ENCODE results near the gene S100A7.
"Not testable (repeated sequence)": the region's sequence is repeated elsewhere in the genome, so short reads cannot be mapped to it uniquely, and the experiment has no call there.

S100A7 gene

GRCh38 chr1:153429266-153430165 is 30.9 kb downstream of the S100A7 start:
- DNase-seq = no peak

- DNase-seq = no peak
Measured at GRCh38 chr1:153428791-153429190, 31.7 kb downstream of the S100A7 start.

GRCh38 chr1:153428073-153428638 is 32.3 kb downstream of the S100A7 start:
- DNase-seq = no peak

- no peak for DNase-seq
Measured at GRCh38 chr1:153426809-153427208, 33.6 kb downstream of the S100A7 start.

- DNase-seq = peak; percentile 23
Measured at GRCh38 chr1:153422450-153423068, 37.9 kb downstream of the S100A7 start.

GRCh38 chr1:153420306-153420705 is 40.1 kb downstream of the S100A7 start:
- no peak for DNase-seq

- DNase-seq = not testable (repeated sequence)
Measured at GRCh38 chr1:153419436-153419793, 41.0 kb downstream of the S100A7 start.

- not testable (repeated sequence) for DNase-seq
Measured at GRCh38 chr1:153418758-153419435, 41.6 kb downstream of the S100A7 start.

- no peak for DNase-seq
Measured at GRCh38 chr1:153417136-153417888, 43.1 kb downstream of the S100A7 start.

- no peak for DNase-seq
Measured at GRCh38 chr1:153415850-153416570, 44.4 kb downstream of the S100A7 start, which contains the start of gene S100A7A. Gene S100A7A, plus strand, starts transcription at chr1:153416520. Its CDS starts 1,563 bp downstream, at chr1:153418083.

- not testable (repeated sequence) for DNase-seq
Measured at GRCh38 chr1:153413961-153414360, 46.5 kb downstream of the S100A7 start.
